Measurements from ENCODE around the gene CD209.

The CD209 gene

GRCh38 chr19:7718668-7719067, 28.7 kb downstream of the CD209 start:
- H3K27me3 Mint-ChIP-seq: peaks cover 19% of the 10 kb centered on the region
- peaks cover 6% of the 10 kb centered on the region for H3K4me1 Mint-ChIP-seq
- no peaks in the 10 kb centered on the region for H3K36me3 Mint-ChIP-seq
- CTCF ChIA-PET: interaction anchor here (1.3 kb wide), 1 partner anchor 38 kb away, joined by 3 read pairs; the partner anchor contains the start of gene TRAPPC5
- no peak overlapping the region for H3K27ac Mint-ChIP-seq
- peaks cover 7% of the 10 kb centered on the region for H3K9me3 Mint-ChIP-seq
- H3K4me3 Mint-ChIP-seq: no peak overlapping the region
- no peak for DNase-seq

- Mint-ChIP-seq H3K36me3 (no peaks in the 10 kb centered on the region), H3K27ac (no peak overlapping the region), H3K4me1 (peaks cover 6% of the 10 kb centered on the region), H3K9me3 (peaks cover 7% of the 10 kb centered on the region), H3K27me3 (peaks cover 15% of the 10 kb centered on the region), H3K4me3 (no peak overlapping the region)
- no peak for DNase-seq
- CTCF ChIA-PET: no interaction called here
Observed at GRCh38 chr19:7716762-7717161, 30.6 kb downstream of the CD209 start.

- Mint-ChIP-seq H3K27me3 (peaks cover 17% of the 10 kb centered on the region), H3K9me3 (peaks cover 7% of the 10 kb centered on the region), H3K27ac (no peak overlapping the region), H3K4me3 (no peak overlapping the region), H3K4me1 (peaks cover 8% of the 10 kb centered on the region), H3K36me3 (no peaks in the 10 kb centered on the region)
- no peak for DNase-seq
- CTCF ChIA-PET: no interaction called here
Observed at GRCh38 chr19:7715671-7716070, 31.7 kb downstream of the CD209 start.

- peaks cover 32% of the 10 kb centered on the region for H3K4me1 Mint-ChIP-seq
- peaks cover 1% of the 10 kb centered on the region for H3K36me3 Mint-ChIP-seq
- peaks cover 25% of the 10 kb centered on the region for H3K27me3 Mint-ChIP-seq
- H3K4me3 Mint-ChIP-seq: no peak overlapping the region
- no peak for DNase-seq
- no peaks in the 10 kb centered on the region for H3K9me3 Mint-ChIP-seq
- CTCF ChIA-PET: no interaction called here
- H3K27ac Mint-ChIP-seq: no peak overlapping the region
Observed at GRCh38 chr19:7710616-7711015, 36.7 kb downstream of the CD209 start.

GRCh38 chr19:7709932-7710460, 37.3 kb downstream of the CD209 start:
- H3K36me3 Mint-ChIP-seq: peaks cover 1% of the 10 kb centered on the region
- CTCF ChIA-PET: no interaction called here

GRCh38 chr19:7706955-7707456, 40.3 kb downstream of the CD209 start:
- CTCF ChIA-PET: interaction anchor here (1.6 kb wide), 1 partner anchor 26 kb away, joined by 6 read pairs; the partner anchor contains the start of gene TRAPPC5
- no peak for DNase-seq
- H3K27ac Mint-ChIP-seq: peak overlapping the region; percentile 94
- H3K4me3 Mint-ChIP-seq: no peak overlapping the region
- peaks cover 44% of the 10 kb centered on the region for H3K4me1 Mint-ChIP-seq
- no peaks in the 10 kb centered on the region for H3K9me3 Mint-ChIP-seq
- peaks cover 1% of the 10 kb centered on the region for H3K36me3 Mint-ChIP-seq
- peaks cover 52% of the 10 kb centered on the region for H3K27me3 Mint-ChIP-seq

More at GRCh38 chr19:7709932-7710460, 37.3 kb downstream of the CD209 start:
- DNase-seq: no peak
- Mint-ChIP-seq H3K9me3 (no peaks in the 10 kb centered on the region), H3K27me3 (peaks cover 28% of the 10 kb centered on the region), H3K4me1 (peaks cover 36% of the 10 kb centered on the region), H3K4me3 (no peak overlapping the region), H3K27ac (no peak overlapping the region)

- Mint-ChIP-seq H3K27ac (peak overlapping the region; percentile 94), H3K9me3 (no peaks in the 10 kb centered on the region), H3K4me3 (peak overlapping the region; percentile 33), H3K27me3 (peaks cover 59% of the 10 kb centered on the region), H3K4me1 (peaks cover 44% of the 10 kb centered on the region), H3K36me3 (peaks cover 1% of the 10 kb centered on the region)
- DNase-seq: no peak
- CTCF ChIA-PET: interaction anchor here (0.7 to 1.6 kb wide), 3 partner anchors 25 to 138 kb away, joined by 3 to 6 read pairs (median 3); partner anchors contain the start of gene TRAPPC5
Observed at GRCh38 chr19:7706188-7706954, 41.0 kb downstream of the CD209 start.

GRCh38 chr19:7705387-7706187, 41.7 kb downstream of the CD209 start:
- H3K36me3 Mint-ChIP-seq: peaks cover 1% of the 10 kb centered on the region
- CTCF ChIA-PET: interaction anchor here (0.6 to 1.1 kb wide), 4 partner anchors 25 to 866 kb away, joined by 3 read pairs; partner anchors contain the start of gene TRAPPC5
- H3K4me3 Mint-ChIP-seq: peak overlapping the region; percentile 33
- peaks cover 58% of the 10 kb centered on the region for H3K27me3 Mint-ChIP-seq
- peak overlapping the region; percentile 94 for H3K27ac Mint-ChIP-seq
- H3K4me1 Mint-ChIP-seq: peaks cover 42% of the 10 kb centered on the region
- peak; percentile 84 for DNase-seq
- no peaks in the 10 kb centered on the region for H3K9me3 Mint-ChIP-seq

- H3K9me3 Mint-ChIP-seq: no peaks in the 10 kb centered on the region
- H3K4me1 Mint-ChIP-seq: peaks cover 39% of the 10 kb centered on the region
- H3K4me3 Mint-ChIP-seq: no peak overlapping the region
- no peak overlapping the region for H3K27ac Mint-ChIP-seq
- CTCF ChIA-PET: no interaction called here
- peaks cover 59% of the 10 kb centered on the region for H3K27me3 Mint-ChIP-seq
- H3K36me3 Mint-ChIP-seq: peaks cover 1% of the 10 kb centered on the region
- no peak for DNase-seq
Observed at GRCh38 chr19:7704280-7705060, 42.9 kb downstream of the CD209 start.

GRCh38 chr19:7703332-7703731, 44.0 kb downstream of the CD209 start:
- H3K4me1 Mint-ChIP-seq: peaks cover 38% of the 10 kb centered on the region
- CTCF ChIA-PET: interaction anchor here (1.0 kb wide), 1 partner anchor 23 kb away, joined by 3 read pairs; the partner anchor contains the start of gene TRAPPC5

GRCh38 chr19:7701654-7702457, 45.5 kb downstream of the CD209 start, which contains the start of gene FCER2:
Gene FCER2, minus strand, starts transcription at chr19:7702131. Its CDS starts 2,371 bp downstream, at chr19:7699760.
- peaks cover 1% of the 10 kb centered on the region for H3K36me3 Mint-ChIP-seq
- H3K4me1 Mint-ChIP-seq: peaks cover 32% of the 10 kb centered on the region
- H3K4me3 Mint-ChIP-seq: no peak within 1 kb of the TSS
- CTCF ChIA-PET: interaction anchor here (1.9 kb wide), 1 partner anchor 21 kb away, joined by 5 read pairs; the partner anchor contains the start of gene TRAPPC5
- H3K27ac Mint-ChIP-seq: peak within 1 kb of the TSS; percentile 5
- DNase-seq: no peak
- no peaks in the 10 kb centered on the region for H3K9me3 Mint-ChIP-seq
- H3K27me3 Mint-ChIP-seq: peaks cover 75% of the 10 kb centered on the region

More at GRCh38 chr19:7703332-7703731, 44.0 kb downstream of the CD209 start:
- peaks cover 1% of the 10 kb centered on the region for H3K36me3 Mint-ChIP-seq
- H3K4me3 Mint-ChIP-seq: no peak overlapping the region
- H3K9me3 Mint-ChIP-seq: no peaks in the 10 kb centered on the region
- peak overlapping the region; percentile 24 for H3K27ac Mint-ChIP-seq
- H3K27me3 Mint-ChIP-seq: peaks cover 68% of the 10 kb centered on the region
- DNase-seq: no peak

GRCh38 chr19:7701049-7701653, 46.2 kb downstream of the CD209 start:
- H3K4me1 Mint-ChIP-seq: peaks cover 25% of the 10 kb centered on the region
- no peak overlapping the region for H3K27ac Mint-ChIP-seq
- H3K4me3 Mint-ChIP-seq: no peak overlapping the region
- CTCF ChIA-PET: interaction anchor here (1.9 kb wide), 1 partner anchor 21 kb away, joined by 5 read pairs; the partner anchor contains the start of gene TRAPPC5
- H3K9me3 Mint-ChIP-seq: no peaks in the 10 kb centered on the region
- no peaks in the 10 kb centered on the region for H3K36me3 Mint-ChIP-seq
- DNase-seq: no peak
- H3K27me3 Mint-ChIP-seq: peaks cover 76% of the 10 kb centered on the region

Measured in activated naive CD4-positive, alpha-beta T cell treated with anti-CD3 and anti-CD28 coated beads, Interleukin-2, amount 10 ng/mL, durations not matched to agents 7 days and 5 days (primary cell).